Measurements from ENCODE around the gene AKAP8L. TPM values are rescaled to one million over a fixed set of nuclear protein-coding genes. Genes with fewer than 3 reads are reported as not detected.

AKAP8L gene
- total RNA-seq, 1 experiment from 2014 or later = 106 TPM

DNA sequence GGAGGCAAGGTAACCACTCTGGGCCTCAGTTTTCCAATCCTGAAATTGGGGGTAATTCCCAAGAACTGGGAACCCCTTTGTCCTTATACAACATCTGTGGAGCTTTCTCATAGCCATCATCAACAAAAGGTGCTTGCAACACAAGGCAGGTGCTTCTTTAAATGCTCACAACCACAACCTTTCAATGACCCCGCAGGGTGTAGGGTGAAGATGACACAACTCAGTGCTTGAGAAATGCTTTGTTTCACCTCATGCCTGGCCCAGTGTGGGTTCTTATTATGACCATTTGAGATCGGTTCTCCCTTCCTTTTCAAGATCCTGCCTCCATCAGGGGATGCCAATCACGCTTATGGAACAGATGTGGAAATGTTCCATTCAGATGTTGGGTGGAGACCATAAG is 22.5 kb upstream of the AKAP8L start:
- Histone ChIP-seq H3K9me2 (ENCODE audit: insufficient read depth) (no peaks in the 10 kb centered on the region), H3K9me3 (ENCODE audit: control insufficient read depth in 1 of 2, insufficient read depth in 1 of 2, low read depth in 1 of 2, low read length in 2 of 2) (no peaks in the 10 kb centered on the region), H3K79me2 (ENCODE audit: insufficient read depth, low read length) (no peaks in the 10 kb centered on the region), H3K27ac (ENCODE audit: low read depth, low read length) (no peak overlapping the region), H2AFZ (ENCODE audit: low read depth, low read length, poor library complexity, severe bottlenecking) (no peak overlapping the region), H4K20me1 (ENCODE audit: insufficient read depth) (no peaks in the 10 kb centered on the region), H3K4me3 (replicated peaks in 1 of 2; ENCODE audit: low read depth in 1 of 2, low read length in 2 of 2) (no peak overlapping the region), H3K9ac (ENCODE audit: low read length) (no peak overlapping the region), H3K4me2 (ENCODE audit: low read length) (no peak overlapping the region), H3K27me3 (ENCODE audit: insufficient read depth, low read length) (no peaks in the 10 kb centered on the region), H3K4me1 (ENCODE audit: control insufficient read depth in 1 of 2, insufficient read depth in 2 of 2, low read length in 2 of 2) (no peaks in the 10 kb centered on the region), H3K36me3 (ENCODE audit: control insufficient read depth in 1 of 2, insufficient read depth in 2 of 2, low read length in 2 of 2) (no peaks in the 10 kb centered on the region)
- intact Hi-C loops (cut with micrococcal nuclease) = no loop called here
- ATAC-seq (no peak), DNase-seq (ENCODE audit: low read depth, low spot score) (no peak)
- RAD21 ChIA-PET (ENCODE audit: low non-redundant PET in 1 of 2, low total read pairs in 2 of 2, uncharacterized antibody in 2 of 2, unreplicated experiment in 2 of 2) = no interaction called here
- TF ChIP-seq SRF (IDR thresholded peaks at IDR 0.05; ENCODE audit: low read depth) (no peak), RAD21 (IDR thresholded peaks at IDR 0.05; ENCODE audit: low read depth) (no peak), ZFX (IDR thresholded peaks at IDR 0.05) (no peak), EZH2phosphoT487 (IDR thresholded peaks at IDR 0.05; ENCODE audit: borderline replicate concordance) (no peak), TCF7L2 (IDR thresholded peaks at IDR 0.05; ENCODE audit: borderline replicate concordance, extremely low read depth, insufficient read depth, insufficient read length) (no peak)
- BruUV-seq (replicated peaks) = no TSS peak
- CTCF ChIA-PET = no interaction called here
- POLR2A ChIA-PET = interaction anchor here (0.6 kb wide), 1 partner anchor 70 kb away, joined by 3 read pairs; no protein-coding TSS in a partner anchor

DNA sequence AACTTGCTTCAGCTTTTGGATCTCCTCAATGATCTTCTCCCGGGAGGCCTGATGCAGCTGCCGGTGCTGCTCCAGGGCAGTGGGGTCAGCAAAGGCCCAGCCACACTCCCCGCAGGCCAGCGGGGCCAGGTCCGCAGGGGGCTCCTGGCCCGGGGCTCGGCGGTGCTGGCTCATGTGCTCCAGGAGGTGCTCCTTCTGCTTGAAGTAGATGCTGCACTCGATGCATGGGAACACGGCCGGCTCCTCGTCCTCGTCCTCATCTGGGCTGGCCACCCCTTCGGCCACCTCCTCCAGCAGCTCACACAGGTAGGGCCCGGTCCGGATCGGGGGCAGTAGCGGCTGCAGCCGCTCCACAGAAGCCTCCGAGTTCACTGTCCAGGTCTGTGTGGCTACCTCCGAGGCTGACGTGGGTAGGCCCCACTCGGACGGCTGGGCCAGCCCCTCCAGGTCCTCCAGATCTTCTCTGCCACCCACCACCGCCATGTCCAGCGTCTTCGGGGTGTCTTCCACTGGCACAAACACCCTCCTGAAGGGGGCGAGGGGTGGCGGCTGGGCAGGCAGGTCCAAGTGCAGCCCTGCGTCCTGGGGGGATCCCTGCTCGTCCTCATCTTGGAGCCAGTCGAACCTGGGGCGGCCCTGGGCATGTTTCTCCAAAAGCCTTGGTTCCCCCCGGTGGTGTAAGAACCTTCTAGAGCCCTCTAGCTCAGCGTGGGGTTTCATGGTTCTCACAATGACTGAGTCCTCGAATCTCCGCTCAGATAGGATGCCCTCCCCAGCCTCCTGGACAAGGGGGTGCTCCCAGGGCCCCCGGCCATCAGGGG is 21.2 kb upstream of the AKAP8L start:
- Histone ChIP-seq H4K20me1 (ENCODE audit: insufficient read depth) (no peaks in the 10 kb centered on the region), H3K9me2 (ENCODE audit: insufficient read depth) (no peaks in the 10 kb centered on the region), H3K9ac (ENCODE audit: low read length) (no peak overlapping the region), H3K4me1 (ENCODE audit: control insufficient read depth in 1 of 2, insufficient read depth in 2 of 2, low read length in 2 of 2) (no peaks in the 10 kb centered on the region), H2AFZ (ENCODE audit: low read depth, low read length, poor library complexity, severe bottlenecking) (no peak overlapping the region), H3K4me2 (ENCODE audit: low read length) (no peak overlapping the region), H3K9me3 (ENCODE audit: control insufficient read depth in 1 of 2, insufficient read depth in 1 of 2, low read depth in 1 of 2, low read length in 2 of 2) (no peaks in the 10 kb centered on the region), H3K27me3 (ENCODE audit: insufficient read depth, low read length) (no peaks in the 10 kb centered on the region), H3K79me2 (ENCODE audit: insufficient read depth, low read length) (no peaks in the 10 kb centered on the region), H3K4me3 (replicated peaks in 1 of 2; ENCODE audit: low read depth in 1 of 2, low read length in 2 of 2) (no peak overlapping the region), H3K36me3 (ENCODE audit: control insufficient read depth in 1 of 2, insufficient read depth in 2 of 2, low read length in 2 of 2) (no peaks in the 10 kb centered on the region), H3K27ac (ENCODE audit: low read depth, low read length) (no peak overlapping the region)
- RAD21 ChIA-PET (ENCODE audit: low non-redundant PET in 1 of 2, low total read pairs in 2 of 2, uncharacterized antibody in 2 of 2, unreplicated experiment in 2 of 2) = no interaction called here
- POLR2A ChIA-PET = no interaction called here
- CTCF ChIA-PET = no interaction called here
- no peak for DNase-seq (ENCODE audit: low read depth, low spot score)
- intact Hi-C loops (cut with micrococcal nuclease) = no loop called here
- no peak for ATAC-seq
- BruUV-seq (replicated peaks) = no TSS peak
- no peak for TF ChIP-seq EGR1 (IDR thresholded peaks at IDR 0.05; ENCODE audit: low read depth)
- TF ChIP-seq SP1 (IDR thresholded peaks at IDR 0.05; ENCODE audit: low read depth) = no peak
- TF ChIP-seq, protein P1, sequence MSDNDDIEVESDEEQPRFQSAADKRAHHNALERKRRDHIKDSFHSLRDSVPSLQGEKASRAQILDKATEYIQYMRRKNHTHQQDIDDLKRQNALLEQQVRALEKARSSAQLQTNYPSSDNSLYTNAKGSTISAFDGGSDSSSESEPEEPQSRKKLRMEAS (IDR thresholded peaks at IDR 0.05) = no peak
- no peak for TF ChIP-seq ZFX (IDR thresholded peaks at IDR 0.05)
- no peak for TF ChIP-seq SIN3A (IDR thresholded peaks at IDR 0.05; ENCODE audit: low read depth)
- no peak for TF ChIP-seq ZNF274 (IDR thresholded peaks at IDR 0.05; ENCODE audit: low read depth, low read length)
- TF ChIP-seq POLR2AphosphoS5 (IDR thresholded peaks at IDR 0.05; ENCODE audit: low read depth, low read length) = no peak
- TF ChIP-seq ELF1 (IDR thresholded peaks at IDR 0.05; ENCODE audit: borderline replicate concordance, low read depth) = no peak
- TF ChIP-seq CEBPB (IDR thresholded peaks at IDR 0.05; ENCODE audit: low read depth) = no peak
- TF ChIP-seq, protein P2, sequence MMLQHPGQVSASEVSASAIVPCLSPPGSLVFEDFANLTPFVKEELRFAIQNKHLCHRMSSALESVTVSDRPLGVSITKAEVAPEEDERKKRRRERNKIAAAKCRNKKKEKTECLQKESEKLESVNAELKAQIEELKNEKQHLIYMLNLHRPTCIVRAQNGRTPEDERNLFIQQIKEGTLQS (IDR thresholded peaks at IDR 0.05) = no peak
- no peak for TF ChIP-seq EZH2 (IDR thresholded peaks at IDR 0.05)
- TF ChIP-seq RAD21 (IDR thresholded peaks at IDR 0.05; ENCODE audit: low read depth) = no peak
- no peak for TF ChIP-seq CBX3 (IDR thresholded peaks at IDR 0.05; ENCODE audit: low read depth)
- TF ChIP-seq JUND (IDR thresholded peaks at IDR 0.05) = no peak
- TF ChIP-seq YY1 (IDR thresholded peaks at IDR 0.05; ENCODE audit: extremely low read depth, insufficient replicate concordance, low read depth, low read length) = no peak
- no peak for TF ChIP-seq FOSL1 (IDR thresholded peaks at IDR 0.05; ENCODE audit: low read depth)
- TF ChIP-seq EZH2phosphoT487 (IDR thresholded peaks at IDR 0.05; ENCODE audit: borderline replicate concordance) = no peak
- TF ChIP-seq, protein P3, sequence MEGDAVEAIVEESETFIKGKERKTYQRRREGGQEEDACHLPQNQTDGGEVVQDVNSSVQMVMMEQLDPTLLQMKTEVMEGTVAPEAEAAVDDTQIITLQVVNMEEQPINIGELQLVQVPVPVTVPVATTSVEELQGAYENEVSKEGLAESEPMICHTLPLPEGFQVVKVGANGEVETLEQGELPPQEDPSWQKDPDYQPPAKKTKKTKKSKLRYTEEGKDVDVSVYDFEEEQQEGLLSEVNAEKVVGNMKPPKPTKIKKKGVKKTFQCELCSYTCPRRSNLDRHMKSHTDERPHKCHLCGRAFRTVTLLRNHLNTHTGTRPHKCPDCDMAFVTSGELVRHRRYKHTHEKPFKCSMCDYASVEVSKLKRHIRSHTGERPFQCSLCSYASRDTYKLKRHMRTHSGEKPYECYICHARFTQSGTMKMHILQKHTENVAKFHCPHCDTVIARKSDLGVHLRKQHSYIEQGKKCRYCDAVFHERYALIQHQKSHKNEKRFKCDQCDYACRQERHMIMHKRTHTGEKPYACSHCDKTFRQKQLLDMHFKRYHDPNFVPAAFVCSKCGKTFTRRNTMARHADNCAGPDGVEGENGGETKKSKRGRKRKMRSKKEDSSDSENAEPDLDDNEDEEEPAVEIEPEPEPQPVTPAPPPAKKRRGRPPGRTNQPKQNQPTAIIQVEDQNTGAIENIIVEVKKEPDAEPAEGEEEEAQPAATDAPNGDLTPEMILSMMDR (IDR thresholded peaks at IDR 0.05 in 2 of 3, conservative IDR thresholded peaks at IDR 0.05 in 1 of 3; ENCODE audit: borderline replicate concordance in 1 of 3, insufficient read depth in 1 of 3, low read depth in 2 of 3, low read length in 2 of 3) = no peak
- TF ChIP-seq TCF7L2 (IDR thresholded peaks at IDR 0.05; ENCODE audit: borderline replicate concordance, extremely low read depth, insufficient read depth, insufficient read length) = no peak

Data from HCT116 (cell line).